Neural progenitor cell (in vitro differentiated cells): ENCODE data around the gene DUSP6. TPM values are rescaled to one million over a fixed set of nuclear protein-coding genes. Genes with fewer than 3 reads are reported as not detected.

Source experiments
- DNase-seq: peaks from one replicate; pipeline ENCODE4 v3.0.0-alpha.2; 2016; ENCODE audit warnings: low spot score
- H2AFZ ChIP-seq: fragments of 200-600 bp; sonication (generic); replicated peaks from 2 replicates; pipeline ENCODE4 v1.6.1; 2016; ENCODE audit warnings: antibody characterized with exemption
- H3F3A ChIP-seq: fragments of 200-600 bp; sonication (generic); 2 replicates; pipeline ENCODE4 v1.6.1; 2016; ENCODE audit warnings: antibody characterized with exemption, low read depth
- H3K27ac ChIP-seq: fragments of 200-600 bp; sonication (generic); 2 replicates; pipeline ENCODE4 v1.5.1; 2016; ENCODE audit warnings: mild to moderate bottlenecking
- H3K27me3 ChIP-seq: fragments of 200-600 bp; sonication (generic); 2 replicates; pipeline ENCODE4 v1.6.1; 2016; ENCODE audit warnings: mild to moderate bottlenecking, moderate library complexity
- H3K36me3 ChIP-seq: fragments of 200-600 bp; sonication (generic); 2 replicates; pipeline ENCODE4 v1.5.1; 2016
- H3K4me1 ChIP-seq: fragments of 200-600 bp; sonication (generic); 2 replicates; pipeline ENCODE4 v1.6.1; 2016; ENCODE audit warnings: mixed run types
- H3K4me2 ChIP-seq: fragments of 200-600 bp; sonication (generic); 2 replicates; pipeline ENCODE4 v1.6.1; 2016
- H3K4me3 ChIP-seq: fragments of 200-600 bp; sonication (generic); 2 replicates; pipeline ENCODE4 v1.5.1; 2016
- H3K79me2 ChIP-seq: fragments of 200-600 bp; sonication (generic); 2 replicates; pipeline ENCODE4 v1.6.1; 2016; ENCODE audit warnings: low read depth
- H3K9ac ChIP-seq: fragments of 200-600 bp; sonication (generic); 2 replicates; pipeline ENCODE4 v1.6.1; 2016
- H3K9me3 ChIP-seq: fragments of 200-600 bp; sonication (generic); 2 replicates; pipeline ENCODE4 v1.5.1; 2016; ENCODE audit warnings: low read depth
- H4K20me1 ChIP-seq: fragments of 200-600 bp; sonication (generic); 2 replicates; pipeline ENCODE4 v1.6.1; 2016; ENCODE audit warnings: low read depth
- H3K27ac Mint-ChIP-seq: 3 replicates; pipeline ENCODE4 v1.8.0; 2021; ENCODE audit warnings: mixed read lengths
- H3K27me3 Mint-ChIP-seq: 2 replicates; pipeline ENCODE4 v1.8.0; 2022; ENCODE audit warnings: low read depth, mild to moderate bottlenecking, inconsistent platforms, moderate library complexity, mixed read lengths; ENCODE audit not compliant: insufficient read depth
- H3K36me3 Mint-ChIP-seq: 3 replicates; pipeline ENCODE4 v1.8.0; 2021; ENCODE audit warnings: mixed read lengths
- H3K4me1 Mint-ChIP-seq: 3 replicates; pipeline ENCODE4 v1.8.0; 2021; ENCODE audit warnings: mixed read lengths
- H3K4me3 Mint-ChIP-seq: 3 replicates; pipeline ENCODE4 v1.8.0; 2021; ENCODE audit warnings: mild to moderate bottlenecking, moderate library complexity, mixed read lengths
- H3K9me3 Mint-ChIP-seq: 3 replicates; pipeline ENCODE4 v1.8.0; 2020; ENCODE audit warnings: mixed read lengths
- EZH2 ChIP-seq: fragments of 200-600 bp; sonication (generic); IDR thresholded peaks from 2 replicates; pipeline ENCODE4 v1.6.1; 2017; ENCODE audit warnings: antibody characterized with exemption, mild to moderate bottlenecking, moderate library complexity
- EZH2phosphoT487 ChIP-seq: fragments of 200-600 bp; sonication (generic); IDR thresholded peaks from 2 replicates; pipeline ENCODE4 v1.6.1; 2017; ENCODE audit warnings: antibody characterized with exemption
- total RNA-seq: library from RNA; depleted of rRNA; stranded (reverse); fragments of >200 nt; gene quantifications from 2 replicates; pipeline ENCODE4 v1.2.3, GENCODE V29; 2015; ENCODE audit warnings: low replicate concordance
- TF ChIP-seq, protein P1 (sequence below): fragments of 200-600 bp; sonication (generic); IDR thresholded peaks from 2 replicates; pipeline ENCODE4 v1.5.1; 2017; ENCODE audit warnings: antibody characterized with exemption, mild to moderate bottlenecking

Gene DUSP6
- total RNA-seq, 1 donor from 2014 or later = 12.5 TPM

GRCh38 chr12:89333564-89334252, 18.6 kb downstream of the DUSP6 start:
- Histone ChIP-seq H3K4me3 (no peak overlapping the region), H3K27ac (no peak overlapping the region), H4K20me1 (no peaks in the 10 kb centered on the region), H3K4me1 (peaks cover 20% of the 10 kb centered on the region), H3K36me3 (no peaks in the 10 kb centered on the region), H3K9ac (no peak overlapping the region), H3K9me3 (peaks cover 9% of the 10 kb centered on the region), H3F3A (no peaks in the 10 kb centered on the region), H3K27me3 (no peaks in the 10 kb centered on the region), H3K79me2 (no peaks in the 10 kb centered on the region), H2AFZ (no peak overlapping the region), H3K4me2 (no peak overlapping the region)
- Mint-ChIP-seq H3K9me3 (peaks cover 8% of the 10 kb centered on the region), H3K36me3 (peaks cover 1% of the 10 kb centered on the region), H3K27ac (no peak overlapping the region), H3K4me3 (no peak overlapping the region), H3K27me3 (no peaks in the 10 kb centered on the region), H3K4me1 (peaks cover 17% of the 10 kb centered on the region)
- no peak for TF ChIP-seq EZH2phosphoT487
- TF ChIP-seq, protein P1, sequence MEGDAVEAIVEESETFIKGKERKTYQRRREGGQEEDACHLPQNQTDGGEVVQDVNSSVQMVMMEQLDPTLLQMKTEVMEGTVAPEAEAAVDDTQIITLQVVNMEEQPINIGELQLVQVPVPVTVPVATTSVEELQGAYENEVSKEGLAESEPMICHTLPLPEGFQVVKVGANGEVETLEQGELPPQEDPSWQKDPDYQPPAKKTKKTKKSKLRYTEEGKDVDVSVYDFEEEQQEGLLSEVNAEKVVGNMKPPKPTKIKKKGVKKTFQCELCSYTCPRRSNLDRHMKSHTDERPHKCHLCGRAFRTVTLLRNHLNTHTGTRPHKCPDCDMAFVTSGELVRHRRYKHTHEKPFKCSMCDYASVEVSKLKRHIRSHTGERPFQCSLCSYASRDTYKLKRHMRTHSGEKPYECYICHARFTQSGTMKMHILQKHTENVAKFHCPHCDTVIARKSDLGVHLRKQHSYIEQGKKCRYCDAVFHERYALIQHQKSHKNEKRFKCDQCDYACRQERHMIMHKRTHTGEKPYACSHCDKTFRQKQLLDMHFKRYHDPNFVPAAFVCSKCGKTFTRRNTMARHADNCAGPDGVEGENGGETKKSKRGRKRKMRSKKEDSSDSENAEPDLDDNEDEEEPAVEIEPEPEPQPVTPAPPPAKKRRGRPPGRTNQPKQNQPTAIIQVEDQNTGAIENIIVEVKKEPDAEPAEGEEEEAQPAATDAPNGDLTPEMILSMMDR = no peak
- no peak for TF ChIP-seq EZH2
- peak; percentile 43 for DNase-seq

GRCh38 chr12:89328151-89329030, 23.9 kb downstream of the DUSP6 start:
- no peak overlapping the region for H3K4me3 Mint-ChIP-seq
- H3K4me2 ChIP-seq = no peak overlapping the region
- peaks cover 49% of the 10 kb centered on the region for H3K4me1 ChIP-seq

GRCh38 chr12:89327486-89328094, 24.7 kb downstream of the DUSP6 start:
- peaks cover 17% of the 10 kb centered on the region for H3F3A ChIP-seq
- H3K9ac ChIP-seq = no peak overlapping the region
- Mint-ChIP-seq H3K4me3 (no peak overlapping the region), H3K27me3 (peaks cover 3% of the 10 kb centered on the region), H3K36me3 (peaks cover 1% of the 10 kb centered on the region), H3K27ac (no peak overlapping the region), H3K9me3 (peaks cover 8% of the 10 kb centered on the region), H3K4me1 (peaks cover 35% of the 10 kb centered on the region)
- no peaks in the 10 kb centered on the region for H3K27me3 ChIP-seq
- no peaks in the 10 kb centered on the region for H3K36me3 ChIP-seq
- no peaks in the 10 kb centered on the region for H4K20me1 ChIP-seq
- H3K4me2 ChIP-seq = peak overlapping the region; percentile 48
- TF ChIP-seq, protein P1 = no peak
- no peak for TF ChIP-seq EZH2
- TF ChIP-seq EZH2phosphoT487 = no peak
- DNase-seq = no peak
- H3K4me3 ChIP-seq = no peak overlapping the region
- H3K4me1 ChIP-seq = peaks cover 47% of the 10 kb centered on the region
- H3K79me2 ChIP-seq = no peaks in the 10 kb centered on the region
- peaks cover 9% of the 10 kb centered on the region for H3K9me3 ChIP-seq
- peak overlapping the region; percentile 42 for H3K27ac ChIP-seq
- peak overlapping the region; percentile 71 for H2AFZ ChIP-seq

More at GRCh38 chr12:89328151-89329030, 23.9 kb downstream of the DUSP6 start:
- no peak overlapping the region for H3K9ac ChIP-seq
- H4K20me1 ChIP-seq = no peaks in the 10 kb centered on the region
- no peak for DNase-seq
- no peaks in the 10 kb centered on the region for H3K36me3 ChIP-seq
- TF ChIP-seq, protein P1 = no peak
- TF ChIP-seq EZH2 (no peak), EZH2phosphoT487 (no peak)
- no peak overlapping the region for H3K4me3 ChIP-seq
- peaks cover 1% of the 10 kb centered on the region for H3K36me3 Mint-ChIP-seq
- peaks cover 9% of the 10 kb centered on the region for H3K9me3 ChIP-seq
- H2AFZ ChIP-seq = peak overlapping the region; percentile 71
- peaks cover 35% of the 10 kb centered on the region for H3K4me1 Mint-ChIP-seq
- H3K27ac ChIP-seq = no peak overlapping the region
- peaks cover 8% of the 10 kb centered on the region for H3K9me3 Mint-ChIP-seq
- H3F3A ChIP-seq = peaks cover 17% of the 10 kb centered on the region
- H3K27me3 ChIP-seq = no peaks in the 10 kb centered on the region
- H3K27me3 Mint-ChIP-seq = peaks cover 3% of the 10 kb centered on the region
- H3K79me2 ChIP-seq = no peaks in the 10 kb centered on the region
- H3K27ac Mint-ChIP-seq = peak overlapping the region; percentile 34
